SK-N-SH treated with all-trans-retinoic acid at 6 μM for 48 hours (cell line): ENCODE data around the gene GPR156.

Experiments used
- ATAC-seq: fragments of 200-7000 bp; cut with Tn5 transposase; 3 replicates; pipeline ENCODE4 v1.9.1; 2020; ENCODE audit warnings: mild to moderate bottlenecking, moderate library complexity
- ARNTL ChIP-seq: fragments of 450-650 bp; formaldehyde crosslinking; IDR thresholded peaks from 2 replicates; pipeline ENCODE4 v1.5.0; 2020; ENCODE audit warnings: low read depth, mild to moderate bottlenecking, moderate library complexity, borderline replicate concordance
- BACH2 ChIP-seq: fragments of 250-450 bp; sonication (Bioruptor Pico); IDR thresholded peaks from 2 replicates; pipeline ENCODE4 v1.9.0; 2021; ENCODE audit warnings: mild to moderate bottlenecking, borderline replicate concordance
- CSDC2 ChIP-seq: fragments of 250-450 bp; sonication (Bioruptor Pico); IDR thresholded peaks from 2 replicates; pipeline ENCODE4 v1.5.0; 2020; ENCODE audit warnings: mild to moderate bottlenecking, moderate library complexity
- CSRNP3 ChIP-seq: fragments of 250-450 bp; sonication (Bioruptor Pico); IDR thresholded peaks from 2 replicates; pipeline ENCODE4 v1.5.1; 2021; ENCODE audit warnings: mild to moderate bottlenecking, moderate library complexity
- ISL1 ChIP-seq: fragments of 250-450 bp; sonication (Bioruptor Pico); IDR thresholded peaks from 2 replicates; pipeline ENCODE4 v2.1.2; 2022; ENCODE audit warnings: mild to moderate bottlenecking, moderate library complexity
- PATZ1 ChIP-seq: fragments of 250-450 bp; sonication (Bioruptor Pico); IDR thresholded peaks from 2 replicates; pipeline ENCODE4 v1.8.0; 2020; ENCODE audit warnings: mild to moderate bottlenecking, moderate library complexity, borderline replicate concordance
- POU6F1 ChIP-seq: fragments of 250-450 bp; sonication (Bioruptor Pico); IDR thresholded peaks from 2 replicates; pipeline ENCODE4 v1.8.0; 2021; ENCODE audit warnings: low read depth, mild to moderate bottlenecking, moderate library complexity, borderline replicate concordance
- RARB ChIP-seq: fragments of 250-450 bp; sonication (Bioruptor Pico); IDR thresholded peaks from 2 replicates; pipeline ENCODE4 v1.8.0; 2021; ENCODE audit warnings: mild to moderate bottlenecking, moderate library complexity
- SNAI2 ChIP-seq: fragments of 250-450 bp; sonication (Bioruptor Pico); IDR thresholded peaks from 2 replicates; pipeline ENCODE4 v1.5.0; 2020; ENCODE audit warnings: mild to moderate bottlenecking, moderate library complexity
- TOX ChIP-seq: fragments of 250-450 bp; sonication (Bioruptor Pico); IDR thresholded peaks from 2 replicates; pipeline ENCODE4 v1.8.0; 2021; ENCODE audit warnings: mild to moderate bottlenecking, moderate library complexity, borderline replicate concordance
- ZC3H10 ChIP-seq: fragments of 250-450 bp; sonication (Bioruptor Pico); IDR thresholded peaks from 2 replicates; pipeline ENCODE4 v1.5.1; 2021; ENCODE audit warnings: mild to moderate bottlenecking, moderate library complexity
- ZFP3 ChIP-seq: fragments of 250-450 bp; sonication (Bioruptor Pico); IDR thresholded peaks from 2 replicates; pipeline ENCODE4 v1.5.0; 2020; ENCODE audit warnings: mild to moderate bottlenecking, moderate library complexity
- ZFP30 ChIP-seq: fragments of 450-650 bp; formaldehyde crosslinking; IDR thresholded peaks from 2 replicates; pipeline ENCODE4 v1.5.0; 2022; ENCODE audit warnings: mild to moderate bottlenecking, moderate library complexity
- ZNF8 ChIP-seq: fragments of 450-650 bp; formaldehyde crosslinking; IDR thresholded peaks from 2 replicates; pipeline ENCODE4 v1.5.0; 2020; ENCODE audit warnings: mild to moderate bottlenecking, moderate library complexity
- TF ChIP-seq, protein P1 (sequence below): fragments of 250-450 bp; sonication (Bioruptor Pico); IDR thresholded peaks from 2 replicates; pipeline ENCODE4 v1.5.0; 2020; ENCODE audit warnings: mild to moderate bottlenecking, moderate library complexity
- TF ChIP-seq, protein P2 (sequence below): fragments of 250-450 bp; sonication (Bioruptor Pico); IDR thresholded peaks from 2 replicates; pipeline ENCODE4 v1.5.1; 2020; ENCODE audit warnings: low read depth, mild to moderate bottlenecking, moderate library complexity

Gene GPR156

GRCh38 chr3:120280026-120280425 is 5.0 kb downstream of the GPR156 start:
- TF ChIP-seq, protein P1, sequence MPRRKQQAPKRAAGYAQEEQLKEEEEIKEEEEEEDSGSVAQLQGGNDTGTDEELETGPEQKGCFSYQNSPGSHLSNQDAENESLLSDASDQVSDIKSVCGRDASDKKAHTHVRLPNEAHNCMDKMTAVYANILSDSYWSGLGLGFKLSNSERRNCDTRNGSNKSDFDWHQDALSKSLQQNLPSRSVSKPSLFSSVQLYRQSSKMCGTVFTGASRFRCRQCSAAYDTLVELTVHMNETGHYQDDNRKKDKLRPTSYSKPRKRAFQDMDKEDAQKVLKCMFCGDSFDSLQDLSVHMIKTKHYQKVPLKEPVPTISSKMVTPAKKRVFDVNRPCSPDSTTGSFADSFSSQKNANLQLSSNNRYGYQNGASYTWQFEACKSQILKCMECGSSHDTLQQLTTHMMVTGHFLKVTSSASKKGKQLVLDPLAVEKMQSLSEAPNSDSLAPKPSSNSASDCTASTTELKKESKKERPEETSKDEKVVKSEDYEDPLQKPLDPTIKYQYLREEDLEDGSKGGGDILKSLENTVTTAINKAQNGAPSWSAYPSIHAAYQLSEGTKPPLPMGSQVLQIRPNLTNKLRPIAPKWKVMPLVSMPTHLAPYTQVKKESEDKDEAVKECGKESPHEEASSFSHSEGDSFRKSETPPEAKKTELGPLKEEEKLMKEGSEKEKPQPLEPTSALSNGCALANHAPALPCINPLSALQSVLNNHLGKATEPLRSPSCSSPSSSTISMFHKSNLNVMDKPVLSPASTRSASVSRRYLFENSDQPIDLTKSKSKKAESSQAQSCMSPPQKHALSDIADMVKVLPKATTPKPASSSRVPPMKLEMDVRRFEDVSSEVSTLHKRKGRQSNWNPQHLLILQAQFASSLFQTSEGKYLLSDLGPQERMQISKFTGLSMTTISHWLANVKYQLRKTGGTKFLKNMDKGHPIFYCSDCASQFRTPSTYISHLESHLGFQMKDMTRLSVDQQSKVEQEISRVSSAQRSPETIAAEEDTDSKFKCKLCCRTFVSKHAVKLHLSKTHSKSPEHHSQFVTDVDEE (CRISPR knock-in tag), result no peak
- no peak for TF ChIP-seq ZNF8
- TF ChIP-seq CSRNP3 (CRISPR knock-in tag), result no peak
- no peak for TF ChIP-seq RARB (CRISPR knock-in tag)
- no peak for TF ChIP-seq POU6F1 (CRISPR knock-in tag)
- no peak for TF ChIP-seq ZC3H10
- no peak for TF ChIP-seq CSDC2 (CRISPR knock-in tag)
- TF ChIP-seq PATZ1 (CRISPR knock-in tag), result no peak
- no peak for TF ChIP-seq ISL1 (CRISPR knock-in tag)
- no peak for ATAC-seq

GRCh38 chr3:120276767-120277166 is 8.3 kb downstream of the GPR156 start:
- no peak for ATAC-seq
- no peak for TF ChIP-seq RARB (CRISPR knock-in tag)
- TF ChIP-seq ARNTL (CRISPR knock-in tag), result no peak
- no peak for TF ChIP-seq ZFP30 (CRISPR knock-in tag)
- TF ChIP-seq TOX (CRISPR knock-in tag), result no peak
- no peak for TF ChIP-seq POU6F1 (CRISPR knock-in tag)
- TF ChIP-seq, protein P2, sequence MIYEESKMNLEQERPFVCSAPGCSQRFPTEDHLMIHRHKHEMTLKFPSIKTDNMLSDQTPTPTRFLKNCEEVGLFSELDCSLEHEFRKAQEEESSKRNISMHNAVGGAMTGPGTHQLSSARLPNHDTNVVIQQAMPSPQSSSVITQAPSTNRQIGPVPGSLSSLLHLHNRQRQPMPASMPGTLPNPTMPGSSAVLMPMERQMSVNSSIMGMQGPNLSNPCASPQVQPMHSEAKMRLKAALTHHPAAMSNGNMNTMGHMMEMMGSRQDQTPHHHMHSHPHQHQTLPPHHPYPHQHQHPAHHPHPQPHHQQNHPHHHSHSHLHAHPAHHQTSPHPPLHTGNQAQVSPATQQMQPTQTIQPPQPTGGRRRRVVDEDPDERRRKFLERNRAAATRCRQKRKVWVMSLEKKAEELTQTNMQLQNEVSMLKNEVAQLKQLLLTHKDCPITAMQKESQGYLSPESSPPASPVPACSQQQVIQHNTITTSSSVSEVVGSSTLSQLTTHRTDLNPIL (CRISPR knock-in tag), result no peak
- no peak for TF ChIP-seq ZNF8
- TF ChIP-seq ZFP3 (CRISPR knock-in tag), result no peak

GRCh38 chr3:120275618-120276017 is 9.4 kb downstream of the GPR156 start:
- no peak for ATAC-seq
- TF ChIP-seq CSDC2 (CRISPR knock-in tag), result no peak
- TF ChIP-seq, protein P2 (CRISPR knock-in tag), result no peak
- TF ChIP-seq BACH2 (CRISPR knock-in tag), result no peak
- TF ChIP-seq RARB (CRISPR knock-in tag), result no peak
- no peak for TF ChIP-seq SNAI2 (CRISPR knock-in tag)
- no peak for TF ChIP-seq ZC3H10
- TF ChIP-seq, all 23 proteins: peak for 0
